ENCODE measurements around the gene DIS3L2.
"Not testable (repeated sequence)": the region's sequence is repeated elsewhere in the genome, so short reads cannot be mapped to it uniquely, and the experiment has no call there.

DIS3L2 gene

DNA sequence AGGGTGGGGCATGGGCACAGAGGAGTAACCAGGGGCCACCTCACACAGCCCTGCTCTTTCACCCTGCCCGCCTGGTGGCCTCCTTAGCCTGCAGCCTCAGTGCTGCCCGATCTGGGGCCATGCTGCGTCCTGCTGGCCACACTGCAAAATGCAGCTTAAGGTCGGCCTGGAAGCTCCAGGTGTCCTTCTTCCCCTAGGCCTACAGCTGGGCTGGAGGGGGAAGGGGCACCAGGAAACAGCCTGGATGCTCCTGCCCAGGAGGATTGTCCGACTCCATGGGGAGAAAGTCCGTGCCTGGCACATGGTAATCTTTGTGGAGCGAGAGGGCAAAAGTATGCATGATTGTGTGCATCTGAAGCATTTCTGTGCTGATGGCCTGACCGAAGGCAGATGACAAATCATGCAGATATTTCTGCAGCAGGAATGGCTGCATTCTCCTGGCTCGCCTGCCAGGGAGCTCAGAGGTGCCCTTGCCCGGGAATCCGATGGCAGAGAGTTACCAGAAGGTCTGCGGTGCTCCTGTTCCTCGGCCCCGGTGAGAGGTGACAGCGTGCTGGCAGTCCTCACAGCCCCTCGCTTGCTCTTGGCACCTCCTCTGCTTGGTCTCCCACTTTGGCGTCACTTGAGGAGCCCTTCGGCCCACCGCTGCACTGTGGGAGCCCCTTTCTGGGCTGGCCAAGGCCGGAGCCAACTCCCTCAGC lies 404.3 kb downstream of the DIS3L2 start:
- TF ChIP-seq CTCF (IDR thresholded peaks at IDR 0.05; ENCODE audit: low read length) (peak; percentile 23; the same call in 1 of the 2 replicates), EZH2 (IDR thresholded peaks at IDR 0.05; ENCODE audit: borderline replicate concordance, low read length) (no peak)
- no peak overlapping the region for H2AFZ ChIP-seq (ENCODE audit: low read length)
- H3K27me3 ChIP-seq (ENCODE audit: insufficient read depth, low read length) = no peaks in the 10 kb centered on the region
- no peak overlapping the region for H3K4me3 ChIP-seq (ENCODE audit: low read depth, low read length, poor library complexity, severe bottlenecking)
- no peak overlapping the region for H3K9ac ChIP-seq (ENCODE audit: low read length)
- H3K27ac ChIP-seq (ENCODE audit: low read depth, low read length, poor library complexity, severe bottlenecking) = no peak overlapping the region
- H3K79me2 ChIP-seq (ENCODE audit: insufficient read depth, low read length) = no peaks in the 10 kb centered on the region
- no peaks in the 10 kb centered on the region for H4K20me1 ChIP-seq (ENCODE audit: insufficient read depth, low read length)
- H3K4me2 ChIP-seq (ENCODE audit: low read length) = no peak overlapping the region
- H3K9me2 ChIP-seq (ENCODE audit: low read depth, low read length) = no peaks in the 10 kb centered on the region
- no peaks in the 10 kb centered on the region for H3K36me3 ChIP-seq (ENCODE audit: insufficient read depth, low read length)
- H3F3A ChIP-seq (ENCODE audit: insufficient read depth, low read length) = no peaks in the 10 kb centered on the region
- no peaks in the 10 kb centered on the region for H3K9me3 ChIP-seq (ENCODE audit: low read length)
- peaks cover 10% of the 10 kb centered on the region for H3K4me1 ChIP-seq (ENCODE audit: insufficient read depth, low read length, severe bottlenecking)

DNA sequence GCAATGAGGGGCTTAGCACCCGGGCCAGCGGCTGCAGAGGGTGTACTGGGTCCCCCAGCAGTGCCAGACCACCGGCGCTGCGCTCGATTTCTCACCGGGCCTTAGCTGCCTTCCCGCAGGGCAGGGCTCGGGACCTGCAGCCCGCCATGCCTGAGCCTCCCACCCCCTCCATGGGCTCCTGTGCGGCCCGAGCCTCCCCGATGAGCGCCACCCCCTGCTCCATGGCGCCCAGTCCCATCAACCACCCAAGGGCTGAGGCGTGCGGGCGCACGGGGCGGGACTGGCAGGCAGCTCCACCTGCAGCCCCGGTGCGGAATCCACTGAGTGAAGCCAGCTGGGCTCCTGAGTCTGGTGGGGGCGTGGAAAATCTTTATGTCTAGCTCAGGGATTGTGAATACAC lies 404.9 kb downstream of the DIS3L2 start:
- H3K4me1 ChIP-seq (ENCODE audit: insufficient read depth, low read length, severe bottlenecking); H3K27ac ChIP-seq (ENCODE audit: low read depth, low read length, poor library complexity, severe bottlenecking): not testable (repeated sequence)

DNA sequence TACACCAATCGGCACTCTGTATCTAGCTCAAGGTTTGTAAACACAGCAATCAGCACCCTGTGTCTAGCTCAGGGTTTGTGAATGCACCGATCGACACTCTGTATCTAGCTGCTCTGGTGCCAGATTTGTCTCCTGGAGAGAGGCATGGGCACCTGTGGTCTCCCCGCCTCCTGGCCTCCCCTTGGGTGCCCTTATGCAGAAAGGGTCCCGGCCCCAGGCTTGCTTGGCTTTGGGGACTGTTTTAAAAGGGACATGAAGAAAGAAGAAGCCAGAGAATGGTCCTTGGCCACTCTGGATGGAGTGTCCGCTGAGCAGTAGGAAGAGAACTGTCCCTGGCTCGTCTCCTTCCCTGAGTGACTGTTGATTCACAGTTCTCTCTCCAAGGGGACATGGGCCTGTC lies 405.5 kb downstream of the DIS3L2 start:
- Histone ChIP-seq H3K4me1 (ENCODE audit: insufficient read depth, low read length, severe bottlenecking) (peaks cover 10% of the 10 kb centered on the region), H3K79me2 (ENCODE audit: insufficient read depth, low read length) (no peaks in the 10 kb centered on the region), H3K9me2 (ENCODE audit: low read depth, low read length) (no peaks in the 10 kb centered on the region), H3K27ac (ENCODE audit: low read depth, low read length, poor library complexity, severe bottlenecking) (no peak overlapping the region), H4K20me1 (ENCODE audit: insufficient read depth, low read length) (no peaks in the 10 kb centered on the region), H3K9me3 (ENCODE audit: low read length) (no peaks in the 10 kb centered on the region), H3K4me3 (ENCODE audit: low read depth, low read length, poor library complexity, severe bottlenecking) (no peak overlapping the region), H3K9ac (ENCODE audit: low read length) (no peak overlapping the region), H3F3A (ENCODE audit: insufficient read depth, low read length) (no peaks in the 10 kb centered on the region), H3K27me3 (ENCODE audit: insufficient read depth, low read length) (no peaks in the 10 kb centered on the region), H3K4me2 (ENCODE audit: low read length) (no peak overlapping the region), H3K36me3 (ENCODE audit: insufficient read depth, low read length) (no peaks in the 10 kb centered on the region), H2AFZ (ENCODE audit: low read length) (no peak overlapping the region)
- no peak for TF ChIP-seq CTCF (IDR thresholded peaks at IDR 0.05; ENCODE audit: low read length)
- no peak for TF ChIP-seq EZH2 (IDR thresholded peaks at IDR 0.05; ENCODE audit: borderline replicate concordance, low read length)

More for the DNA sequence above, 404.9 kb downstream of the DIS3L2 start:
- not testable (repeated sequence) for H3K9ac ChIP-seq (ENCODE audit: low read length); H3K27me3 ChIP-seq (ENCODE audit: insufficient read depth, low read length); H3K79me2 ChIP-seq (ENCODE audit: insufficient read depth, low read length); H3K4me2 ChIP-seq (ENCODE audit: low read length); H3K36me3 ChIP-seq (ENCODE audit: insufficient read depth, low read length); H3K9me3 ChIP-seq (ENCODE audit: low read length); H3K9me2 ChIP-seq (ENCODE audit: low read depth, low read length); H4K20me1 ChIP-seq (ENCODE audit: insufficient read depth, low read length); H3F3A ChIP-seq (ENCODE audit: insufficient read depth, low read length); H2AFZ ChIP-seq (ENCODE audit: low read length); H3K4me3 ChIP-seq (ENCODE audit: low read depth, low read length, poor library complexity, severe bottlenecking)

Measured in OCI-LY1 (cell line).